CD14-positive monocyte (primary cell): Measurements from ENCODE around the gene WEE1. TPM values are rescaled to one million over a fixed set of nuclear protein-coding genes. Genes with fewer than 3 reads are reported as not detected.

ENCODE experiments used
- DNase-seq, 3 donors: peaks; one replicate each; pipeline ENCODE4 v3.0.0-alpha.2; 2011 to 2022
- H2AFZ ChIP-seq: 2 replicates; pipeline ENCODE4 v1.6.0; 2012; ENCODE audit warnings: mild to moderate bottlenecking, low read depth, low read length, inconsistent platforms; ENCODE audit not compliant: insufficient read depth, poor library complexity, severe bottlenecking
- H3K27ac ChIP-seq, 2 donors: 1 replicate in 1 of 2; 2 replicates in 1 of 2; pipeline ENCODE4 v1.5.1; 2012 to 2013; ENCODE audit warnings: low read length in 2 of 2, control low read depth in 1 of 2, inconsistent platforms in 1 of 2, low read depth in 1 of 2, mild to moderate bottlenecking in 1 of 2
- H3K27me3 ChIP-seq, 2 donors: one replicate each; pipeline versions ENCODE4 v1.6.0 to v1.6.1; 2011 to 2013; ENCODE audit warnings: low read length in 2 of 2; ENCODE audit not compliant: control insufficient read depth in 2 of 2, insufficient read depth in 2 of 2
- H3K36me3 ChIP-seq, 2 donors: replicated peaks in 1 of 2; 1 replicate in 1 of 2; 2 replicates in 1 of 2; pipeline versions ENCODE4 v1.5.1 to v1.6.1; 2012 to 2013; ENCODE audit warnings: low read length in 2 of 2, control low read depth in 1 of 2, inconsistent platforms in 1 of 2, mild to moderate bottlenecking in 1 of 2; ENCODE audit not compliant: insufficient read depth in 2 of 2, control insufficient read depth in 1 of 2
- H3K4me1 ChIP-seq, 2 donors: 1 replicate in 1 of 2; 2 replicates in 1 of 2; pipeline versions ENCODE4 v1.5.1 to v1.6.1; 2012 to 2013; ENCODE audit warnings: low read length in 2 of 2, control low read depth in 1 of 2, inconsistent platforms in 1 of 2, mild to moderate bottlenecking in 1 of 2, moderate library complexity in 1 of 2; ENCODE audit not compliant: insufficient read depth in 2 of 2, control insufficient read depth in 1 of 2
- H3K4me2 ChIP-seq: replicated peaks from 2 replicates; pipeline ENCODE3; 2012; ENCODE audit warnings: low read length, moderate library complexity, mild to moderate bottlenecking; ENCODE audit not compliant: poor library complexity, severe bottlenecking; ENCODE audit errors: extremely low read depth
- H3K4me3 ChIP-seq, 3 experiments: fragments of 200-600 bp in 1 of 3; sonication (generic) in 1 of 3; replicated peaks in 1 of 3; 1 replicate in 2 of 3; 2 replicates in 1 of 3; pipeline ENCODE4 v1.5.1; 2011 to 2013; ENCODE audit warnings: low read length in 3 of 3, mild to moderate bottlenecking in 3 of 3, control low read depth in 2 of 3, low read depth in 2 of 3, inconsistent platforms in 1 of 3, moderate library complexity in 1 of 3
- H3K79me2 ChIP-seq: 2 replicates; pipeline ENCODE4 v1.6.0; 2012; ENCODE audit warnings: mild to moderate bottlenecking, control low read depth, inconsistent platforms, low read length, moderate library complexity; ENCODE audit not compliant: insufficient read depth
- H3K9ac ChIP-seq: 2 replicates; pipeline ENCODE4 v1.6.0; 2017; ENCODE audit warnings: low read length, mild to moderate bottlenecking; ENCODE audit not compliant: insufficient read depth, poor library complexity, severe bottlenecking
- H3K9me3 ChIP-seq, 2 donors: replicated peaks in 1 of 2; 1 replicate in 1 of 2; 2 replicates in 1 of 2; pipeline versions ENCODE4 v1.5.1 to v1.6.1; 2012 to 2013; ENCODE audit warnings: low read length in 2 of 2, control low read depth in 1 of 2; ENCODE audit not compliant: control insufficient read depth in 1 of 2, insufficient read depth in 1 of 2
- H4K20me1 ChIP-seq: 2 replicates; pipeline ENCODE4 v1.6.0; 2012; ENCODE audit warnings: mild to moderate bottlenecking, low read length, control low read depth, moderate library complexity; ENCODE audit not compliant: insufficient read depth
- H3K27ac Mint-ChIP-seq, 7 donors: one replicate each; pipeline ENCODE4 v1.8.0; 2020; ENCODE audit warnings: mild to moderate bottlenecking in 7 of 7, mixed read lengths in 7 of 7, moderate library complexity in 6 of 7, inconsistent platforms in 2 of 7
- H3K27me3 Mint-ChIP-seq, 3 donors: one replicate each; pipeline ENCODE4 v1.8.0; 2021 to 2022; ENCODE audit warnings: low read depth in 3 of 3, mild to moderate bottlenecking in 3 of 3, mixed read lengths in 3 of 3, moderate library complexity in 3 of 3, inconsistent platforms in 1 of 3
- H3K36me3 Mint-ChIP-seq, 2 donors: one replicate each; pipeline ENCODE4 v1.8.0; 2020; ENCODE audit warnings: mixed read lengths in 2 of 2, inconsistent platforms in 1 of 2, mild to moderate bottlenecking in 1 of 2
- H3K4me1 Mint-ChIP-seq: one replicate; pipeline ENCODE4 v1.8.0; 2020; ENCODE audit warnings: mild to moderate bottlenecking, mixed read lengths
- H3K4me3 Mint-ChIP-seq, 2 donors: one replicate each; pipeline ENCODE4 v1.8.0; 2020; ENCODE audit warnings: mild to moderate bottlenecking in 2 of 2, mixed read lengths in 2 of 2, moderate library complexity in 1 of 2
- H3K9me3 Mint-ChIP-seq, 7 donors: one replicate each; pipeline ENCODE4 v1.8.0; 2020 to 2022; ENCODE audit warnings: mixed read lengths in 7 of 7, mild to moderate bottlenecking in 6 of 7, moderate library complexity in 6 of 7, inconsistent platforms in 2 of 7
- CTCF ChIP-seq: fragments of 200-600 bp; IDR thresholded peaks from one replicate; pipeline ENCODE4 v1.8.0; 2022; ENCODE audit warnings: antibody characterized with exemption, mild to moderate bottlenecking
- WGBS: methylation state at CpG from one replicate; pipeline ENCODE4 v1.1.5; 2013; ENCODE audit warnings: missing lambda C conversion rate; ENCODE audit not compliant: insufficient coverage; 5-methylcytosine and 5-hydroxymethylcytosine counted together
- intact Hi-C, 2 donors: fragments of 100-400 bp; cut with micrococcal nuclease; formaldehyde crosslinking; loops; one replicate each; pipeline versions ENCODE4 v1.15.0 to v1.15.1; 2023
- polyA plus RNA-seq, 3 donors: library from polyadenylated mRNA; depleted of rRNA in 1 of 3; unstranded in 2 of 3; stranded (reverse) in 1 of 3; fragments of 300-500 nt in 2 of 3; fragments of >200 nt in 1 of 3; fragmentation: Illumina TruSeq in 2 of 3; gene quantifications; 1 replicate in 2 of 3; 2 replicates in 1 of 3; pipeline ENCODE4 v1.2.3, GENCODE V29; 2012 to 2021

Gene WEE1
- polyA plus RNA-seq, 3 donors = 0.05 to 0.41 (median 0.22) TPM

- DNase-seq = no peak
- no peak overlapping the region for H3K4me3 ChIP-seq
- 100% methylated on average over 1 of the region's 5 CpGs for WGBS
- no peak overlapping the region for H3K9ac ChIP-seq
- no peaks in the 10 kb centered on the region for H3K9me3 ChIP-seq
- no peaks in the 10 kb centered on the region for H3K36me3 ChIP-seq
- peaks cover 17% of the 10 kb centered on the region for H3K4me1 Mint-ChIP-seq
- H3K27me3 Mint-ChIP-seq = peaks cover 0 to 3% (median 0%) of the 10 kb centered on the region in 3 donors
- no peak for TF ChIP-seq CTCF
- intact Hi-C loops = no loop called here
- H3K4me1 ChIP-seq = peaks cover 4 to 5% of the 10 kb centered on the region in 2 donors
- H3K79me2 ChIP-seq = no peaks in the 10 kb centered on the region
- H3K27ac ChIP-seq = no peak overlapping the region
- H3K4me2 ChIP-seq = no peak overlapping the region
- no peak overlapping the region for H2AFZ ChIP-seq
- no peak overlapping the region for H3K27ac Mint-ChIP-seq
- no peaks in the 10 kb centered on the region for H3K36me3 Mint-ChIP-seq
- peaks cover 0 to under 1% (median 0%) of the 10 kb centered on the region in 7 donors for H3K9me3 Mint-ChIP-seq
- H3K4me3 Mint-ChIP-seq = no peak overlapping the region
- no peaks in the 10 kb centered on the region for H3K27me3 ChIP-seq
- no peaks in the 10 kb centered on the region for H4K20me1 ChIP-seq
These were observed 6.1 kb upstream of the WEE1 start for GRCh38 chr11:9567401-9567800.

- Mint-ChIP-seq H3K4me3 (no peak overlapping the region), H3K4me1 (peaks cover 18% of the 10 kb centered on the region), H3K27ac (peak overlapping the region in 3 of 7 donors; percentile 41 to 88 (median 66)), H3K9me3 (no peaks in the 10 kb centered on the region), H3K27me3 (peaks cover 0 to 3% (median 0%) of the 10 kb centered on the region in 3 donors), H3K36me3 (no peaks in the 10 kb centered on the region)
- Histone ChIP-seq H3K27ac (no peak overlapping the region), H3K4me1 (peaks cover 5 to 11% of the 10 kb centered on the region in 2 donors), H3K36me3 (no peaks in the 10 kb centered on the region), H3K9ac (no peak overlapping the region), H3K9me3 (no peaks in the 10 kb centered on the region), H3K4me3 (no peak overlapping the region), H3K27me3 (no peaks in the 10 kb centered on the region), H3K4me2 (no peak overlapping the region), H3K79me2 (no peaks in the 10 kb centered on the region), H2AFZ (no peak overlapping the region), H4K20me1 (no peaks in the 10 kb centered on the region)
- no peak for TF ChIP-seq CTCF
- WGBS = 81% methylated on average over 2 of the region's 8 CpGs
- intact Hi-C loops = no loop called here
- no peak for DNase-seq
These were observed 5.2 kb upstream of the WEE1 start for GRCh38 chr11:9568161-9568853.
